Mesothelial cell of epicardium (in vitro differentiated cells): ENCODE results near the gene BNIP5. TPM values are rescaled to one million over a fixed set of nuclear protein-coding genes. Genes with fewer than 3 reads are reported as not detected.

Experiments
- DNase-seq, 2 experiments: peaks; one replicate each; pipeline ENCODE4 v3.0.0; 2021; ENCODE audit warnings: low spot score in 2 of 2; ENCODE audit not compliant: unreplicated experiment in 2 of 2
- H3K27ac Mint-ChIP-seq: 2 replicates; pipeline ENCODE4 v1.8.0; 2021; ENCODE audit warnings: mixed read lengths
- H3K27me3 Mint-ChIP-seq: 2 replicates; pipeline ENCODE4 v1.8.0; 2021; ENCODE audit warnings: low read depth, mixed read lengths
- H3K36me3 Mint-ChIP-seq: 2 replicates; pipeline ENCODE4 v1.8.0; 2021; ENCODE audit warnings: mixed read lengths
- H3K4me1 Mint-ChIP-seq: 2 replicates; pipeline ENCODE4 v1.8.0; 2021; ENCODE audit warnings: mixed read lengths
- H3K4me3 Mint-ChIP-seq: 2 replicates; pipeline ENCODE4 v1.8.0; 2021; ENCODE audit warnings: mild to moderate bottlenecking, moderate library complexity, mixed read lengths
- H3K9me3 Mint-ChIP-seq: 2 replicates; pipeline ENCODE4 v1.8.0; 2021; ENCODE audit warnings: mixed read lengths
- CTCF ChIP-seq: fragments of 200-600 bp; sonication (generic); IDR thresholded peaks from one replicate; pipeline ENCODE4 v1.5.0; 2021; ENCODE audit warnings: antibody characterized with exemption; ENCODE audit not compliant: unreplicated experiment
- total RNA-seq: library from RNA; stranded (reverse); gene quantifications from 3 replicates; pipeline ENCODE4 v1.2.1, GENCODE V29; 2021

Gene BNIP5
- total RNA-seq, 1 donor from 2014 or later: not detected

DNA sequence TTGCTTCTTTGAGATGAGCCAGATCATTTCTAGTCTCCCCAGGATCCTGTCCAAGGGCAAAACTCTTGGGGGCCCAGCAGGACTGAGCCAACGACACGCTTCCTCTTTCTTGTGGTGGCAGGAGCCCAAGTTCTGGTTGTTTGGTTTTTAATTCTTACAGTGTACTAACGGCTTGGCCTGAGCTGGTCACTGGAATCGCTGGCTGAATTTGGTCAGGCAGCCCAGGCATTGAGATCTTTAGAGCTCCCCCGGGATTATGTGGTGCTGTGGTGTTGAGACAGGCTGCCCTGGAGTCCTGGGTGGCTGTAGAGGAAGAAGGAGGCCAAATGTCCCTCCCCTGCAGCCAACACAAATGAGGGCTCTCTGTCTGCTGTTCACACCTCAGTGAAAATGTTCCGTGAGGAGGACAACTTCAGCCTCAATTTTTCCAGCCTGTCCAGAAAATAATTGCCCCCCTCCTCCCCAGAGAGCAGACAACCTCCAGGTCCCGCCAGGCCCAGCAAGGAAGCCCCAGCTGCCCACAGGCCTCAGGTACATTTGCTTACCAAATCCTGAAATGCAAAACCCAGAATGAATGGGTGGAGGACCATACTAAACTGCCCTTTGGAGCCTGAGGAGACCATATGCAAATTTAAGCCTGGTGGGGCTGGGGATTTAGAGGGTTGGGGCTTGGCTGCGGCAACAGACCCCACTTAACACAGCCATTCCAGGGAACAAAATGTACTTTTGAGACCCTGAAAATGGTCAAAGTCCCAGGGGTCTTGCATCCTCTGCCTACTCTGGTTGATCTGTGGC, 23.6 kb downstream of the BNIP5 start:
- H3K9me3 Mint-ChIP-seq: no peaks in the 10 kb centered on the region
- DNase-seq: no peak
- no peaks in the 10 kb centered on the region for H3K27me3 Mint-ChIP-seq
- peaks cover 7% of the 10 kb centered on the region for H3K4me1 Mint-ChIP-seq
- TF ChIP-seq CTCF: no peak
- no peaks in the 10 kb centered on the region for H3K36me3 Mint-ChIP-seq
- H3K4me3 Mint-ChIP-seq: no peak overlapping the region
- H3K27ac Mint-ChIP-seq: no peak overlapping the region

GRCh38 chr6:36309900-36310299, 26.8 kb downstream of the BNIP5 start:
- TF ChIP-seq CTCF: no peak
- Mint-ChIP-seq H3K27ac (no peak overlapping the region), H3K36me3 (no peaks in the 10 kb centered on the region), H3K27me3 (no peaks in the 10 kb centered on the region), H3K4me3 (no peak overlapping the region), H3K4me1 (peaks cover 7% of the 10 kb centered on the region), H3K9me3 (no peaks in the 10 kb centered on the region)
- DNase-seq: no peak

- Mint-ChIP-seq H3K27me3 (no peaks in the 10 kb centered on the region), H3K27ac (no peak overlapping the region), H3K4me3 (no peak overlapping the region), H3K9me3 (no peaks in the 10 kb centered on the region), H3K36me3 (no peaks in the 10 kb centered on the region), H3K4me1 (peaks cover 5% of the 10 kb centered on the region)
- no peak for TF ChIP-seq CTCF
- no peak for DNase-seq
Observed at GRCh38 chr6:36309203-36309602, 27.5 kb downstream of the BNIP5 start.

DNA sequence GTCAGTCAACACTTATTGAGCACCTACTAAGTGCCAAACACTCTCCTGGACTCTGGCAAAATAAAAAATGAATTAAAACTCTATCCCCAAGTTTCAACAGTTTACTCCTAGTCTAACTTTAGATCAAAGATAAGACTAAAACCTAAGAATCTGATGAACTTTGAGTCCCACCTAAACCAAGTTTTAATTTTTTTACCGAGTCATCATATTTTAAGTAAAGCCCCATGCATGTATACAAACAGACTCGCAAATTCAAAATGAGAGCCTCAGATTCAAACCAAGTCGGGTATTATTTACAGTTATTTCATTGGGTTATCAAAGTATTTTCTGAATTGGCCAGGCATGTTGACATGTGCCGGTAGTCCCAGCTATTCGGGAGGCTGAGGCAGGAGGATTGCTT, 28.2 kb downstream of the BNIP5 start:
- Mint-ChIP-seq H3K27ac (no peak overlapping the region), H3K4me1 (no peaks in the 10 kb centered on the region), H3K27me3 (no peaks in the 10 kb centered on the region), H3K4me3 (no peak overlapping the region), H3K9me3 (no peaks in the 10 kb centered on the region), H3K36me3 (no peaks in the 10 kb centered on the region)
- DNase-seq: no peak
- TF ChIP-seq CTCF: no peak

DNA sequence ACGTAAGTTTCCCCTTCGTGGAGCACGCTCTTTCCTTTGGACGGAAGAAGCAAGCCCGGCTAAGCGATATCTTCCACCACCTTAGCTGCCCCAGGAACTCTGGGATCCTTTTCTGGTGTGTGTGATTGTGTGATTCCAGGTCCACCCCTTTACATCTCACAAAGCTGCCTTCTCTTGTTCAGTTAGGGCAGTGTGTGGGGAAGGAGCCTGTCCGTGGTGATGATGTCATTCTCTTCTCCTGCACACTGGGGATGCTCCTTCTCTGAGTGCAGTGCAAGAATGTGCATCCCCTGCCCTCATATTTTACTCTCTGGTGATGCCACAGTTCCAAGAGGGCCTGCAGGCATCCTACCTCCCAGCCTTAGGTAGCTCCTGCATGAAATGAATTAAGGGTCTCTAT, 30.3 kb downstream of the BNIP5 start:
- no peaks in the 10 kb centered on the region for H3K4me1 Mint-ChIP-seq

More for the DNA sequence above, 30.3 kb downstream of the BNIP5 start:
- Mint-ChIP-seq H3K36me3 (no peaks in the 10 kb centered on the region), H3K27ac (no peak overlapping the region), H3K27me3 (no peaks in the 10 kb centered on the region), H3K9me3 (no peaks in the 10 kb centered on the region), H3K4me3 (no peak overlapping the region)
- TF ChIP-seq CTCF: no peak
- DNase-seq: no peak
